Activated CD8-positive, alpha-beta memory T cell treated with anti-CD3 and anti-CD28 coated beads for 1 hour (primary cell): Measurements from ENCODE around the gene CHMP2A.
"Not testable (repeated sequence)": the region's sequence is repeated elsewhere in the genome, so short reads cannot be mapped to it uniquely, and the experiment has no call there.

Source experiments
- DNase-seq, 2 donors: peaks; one replicate each; pipeline ENCODE4 v3.0.0-alpha.2; 2020; ENCODE audit warnings: low read depth in 1 of 2; ENCODE audit errors: extremely low read depth in 1 of 2

CHMP2A gene

GRCh38 chr19:58554494-58555368 lies at the start of gene CHMP2A:
Gene CHMP2A, minus strand, starts transcription at chr19:58555105. Its CDS starts 893 bp downstream, at chr19:58554212.
- DNase-seq, result peak; percentile 94 to 97

- DNase-seq, result no peak
Measured at GRCh38 chr19:58586133-58586765, 31.3 kb upstream of the CHMP2A start.

- DNase-seq, result no peak
Measured at GRCh38 chr19:58585442-58586132, 30.7 kb upstream of the CHMP2A start.

- no peak for DNase-seq
Measured at GRCh38 chr19:58584498-58585441, 29.9 kb upstream of the CHMP2A start.

GRCh38 chr19:58582985-58583384 lies 28.1 kb upstream of the CHMP2A start:
- no peak for DNase-seq

- peak; percentile 81 to 82 for DNase-seq
Measured at GRCh38 chr19:58581227-58582141, 26.6 kb upstream of the CHMP2A start.

- DNase-seq, result no peak
Measured at GRCh38 chr19:58579473-58580142, 24.7 kb upstream of the CHMP2A start.

- DNase-seq, result no peak
Measured at GRCh38 chr19:58578012-58578925, 23.4 kb upstream of the CHMP2A start.

- DNase-seq, result not testable (repeated sequence)
Measured at GRCh38 chr19:58577581-58577980, 22.7 kb upstream of the CHMP2A start.

- peak; percentile 42 to 56 for DNase-seq
Measured at GRCh38 chr19:58575183-58576041, 20.5 kb upstream of the CHMP2A start.

GRCh38 chr19:58573658-58574164 lies 18.8 kb upstream of the CHMP2A start:
- DNase-seq, result no peak

GRCh38 chr19:58572818-58573657 lies 18.1 kb upstream of the CHMP2A start, which contains the start of gene MZF1:
Gene MZF1, minus strand, starts transcription at chr19:58573335. Its CDS starts 1,946 bp downstream, at chr19:58571389.
- DNase-seq, result peak; percentile 100

- DNase-seq, result no peak
Measured at GRCh38 chr19:58572026-58572817, 17.3 kb upstream of the CHMP2A start.

- DNase-seq, result no peak
Measured at GRCh38 chr19:58571575-58571947, 16.7 kb upstream of the CHMP2A start.
